HG02840 (cell line): Measurements from ENCODE around the gene SIDT1.

ENCODE experiments used
- ATAC-seq: cut with Tn5 transposase; IDR thresholded peaks from one replicate; pipeline ENCODE4 v1.9.1; 2021; ENCODE audit warnings: mild to moderate bottlenecking, moderate library complexity, moderate number of reproducible peaks; ENCODE audit not compliant: unreplicated experiment, low FRiP score

SIDT1 gene

DNA sequence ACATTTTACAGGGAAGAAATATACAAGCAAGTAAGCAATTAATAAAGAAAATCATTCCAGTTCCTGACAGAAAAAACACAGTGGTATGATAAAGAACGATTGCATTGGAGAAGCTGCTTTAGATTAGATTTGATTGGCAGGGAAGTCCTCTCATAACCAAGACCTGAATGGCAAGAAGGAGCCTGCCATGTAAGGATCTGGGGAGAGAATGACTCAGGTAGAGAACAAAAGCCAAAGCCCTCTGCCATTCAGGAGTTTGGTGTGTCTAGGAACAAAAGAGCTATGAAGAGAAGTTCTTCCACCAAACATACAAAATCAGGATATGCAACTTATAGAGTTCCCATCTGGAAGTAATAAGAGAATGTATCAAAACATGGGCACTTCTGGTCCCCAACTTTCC lies 57.6 kb downstream of the SIDT1 start:
- ATAC-seq = no peak

DNA sequence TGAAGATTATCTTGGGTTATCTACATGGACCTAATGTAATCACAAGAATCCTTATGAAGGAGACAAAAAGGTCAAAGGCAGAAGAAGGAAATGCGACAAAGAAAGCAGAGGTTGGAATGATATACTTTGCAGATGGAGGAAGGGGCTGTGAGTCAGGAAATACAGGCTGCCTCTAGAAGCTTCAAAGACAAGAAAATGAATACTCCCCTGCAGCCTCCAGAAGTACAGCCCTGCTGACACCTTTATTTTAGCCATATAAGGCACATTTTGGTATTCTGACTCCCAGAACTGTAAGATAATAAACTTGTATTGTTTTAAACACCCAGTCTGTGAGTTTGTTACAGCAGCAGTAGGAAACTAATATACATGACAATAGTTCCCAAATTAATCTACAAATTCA lies 58.6 kb downstream of the SIDT1 start:
- ATAC-seq = no peak

DNA sequence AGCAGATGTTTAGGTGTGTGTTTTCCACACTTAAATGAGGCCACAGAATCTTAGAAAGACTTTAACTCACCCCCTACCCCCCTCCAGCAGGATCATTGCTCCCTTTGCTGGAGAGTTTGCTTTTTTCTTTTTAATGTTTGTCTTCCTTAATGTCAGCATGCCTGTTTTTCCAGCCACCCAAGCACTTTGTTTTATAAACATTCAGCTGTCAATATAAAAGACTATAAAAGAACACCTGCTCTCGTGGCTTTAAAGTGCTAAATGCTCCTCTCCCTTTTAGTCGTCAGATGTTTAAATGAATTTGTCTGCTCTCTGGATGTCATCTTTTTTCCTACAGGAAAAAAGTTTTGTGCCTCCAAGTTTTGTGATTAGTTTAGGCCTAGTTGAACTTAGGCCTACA lies 61.7 kb downstream of the SIDT1 start:
- no peak for ATAC-seq

- ATAC-seq = no peak
These were observed 65.4 kb downstream of the SIDT1 start for GRCh38 chr3:113597596-113598354.

- ATAC-seq = no peak
These were observed 68.2 kb downstream of the SIDT1 start for GRCh38 chr3:113600418-113601182.

- ATAC-seq = no peak
These were observed 68.9 kb downstream of the SIDT1 start for GRCh38 chr3:113601240-113601639.

- ATAC-seq = no peak
These were observed 69.9 kb downstream of the SIDT1 start for GRCh38 chr3:113602256-113602655.

DNA sequence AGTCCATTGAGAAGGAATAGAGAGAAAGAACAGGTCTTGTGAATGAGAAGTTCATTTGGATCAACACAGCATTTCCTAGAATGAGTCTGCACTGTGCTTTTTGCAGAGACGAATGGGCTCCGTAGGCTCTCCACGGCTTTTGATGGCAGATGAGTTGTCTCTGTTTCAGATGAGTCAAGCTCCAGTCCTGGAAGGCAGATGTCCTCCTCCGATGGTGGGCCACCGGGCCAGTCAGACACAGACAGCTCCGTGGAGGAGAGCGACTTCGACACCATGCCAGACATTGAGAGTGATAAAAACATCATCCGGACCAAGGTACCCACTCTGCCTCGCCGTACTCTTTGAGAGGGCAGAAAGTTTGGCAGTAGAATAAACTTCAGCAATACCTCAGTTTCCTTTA lies 70.5 kb downstream of the SIDT1 start:
- ATAC-seq = no peak

DNA sequence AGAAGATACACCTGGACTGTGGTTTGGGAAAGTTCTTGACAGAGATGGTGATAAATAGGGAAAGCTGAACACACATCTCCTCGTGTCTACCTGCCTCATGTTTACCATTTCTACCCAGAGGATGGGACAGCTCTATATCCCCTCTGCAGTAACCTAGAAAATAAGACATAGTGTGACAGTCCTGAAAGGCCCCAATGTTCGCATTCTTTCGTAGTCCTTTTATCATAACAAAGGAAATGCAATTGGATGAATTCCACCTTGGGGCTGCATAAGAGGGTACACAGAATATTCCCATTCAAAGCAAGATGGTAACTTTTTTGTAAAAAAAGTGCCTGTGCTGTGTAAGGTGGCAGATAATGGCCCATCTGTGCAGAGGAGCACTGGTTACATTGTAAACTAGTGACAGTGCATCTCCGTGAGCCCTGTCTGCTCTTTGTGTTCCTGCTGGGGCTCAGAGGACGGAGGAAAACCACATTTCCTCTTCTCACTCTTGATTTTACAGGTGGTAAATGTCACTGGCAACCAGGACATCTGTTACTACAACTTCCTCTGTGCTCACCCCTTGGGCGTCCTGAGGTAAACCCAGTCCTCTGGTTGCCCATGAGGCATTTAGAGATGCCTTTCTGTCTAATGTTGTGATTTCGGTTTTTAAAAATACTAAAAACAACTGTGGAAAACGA lies 74.3 kb downstream of the SIDT1 start:
- peak; percentile 98 for ATAC-seq

DNA sequence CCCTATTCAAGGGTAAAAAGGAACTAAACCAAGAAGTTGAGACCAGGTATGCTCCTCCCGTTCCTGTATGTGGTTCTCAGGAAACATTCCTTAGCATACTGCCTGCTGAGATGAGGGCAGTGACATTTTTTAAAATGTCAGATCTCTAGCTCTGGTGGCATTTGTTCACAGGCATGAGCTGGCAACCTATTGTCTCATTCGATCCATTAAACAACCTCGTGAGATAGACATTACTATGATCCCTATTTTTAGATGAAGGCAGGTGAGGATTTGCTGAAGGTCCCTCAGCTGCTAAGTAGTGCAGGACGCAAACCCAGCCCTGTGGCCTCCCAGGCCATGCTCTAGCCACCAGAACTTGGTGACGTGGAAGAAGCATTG lies 74.9 kb downstream of the SIDT1 start:
- no peak for ATAC-seq

DNA sequence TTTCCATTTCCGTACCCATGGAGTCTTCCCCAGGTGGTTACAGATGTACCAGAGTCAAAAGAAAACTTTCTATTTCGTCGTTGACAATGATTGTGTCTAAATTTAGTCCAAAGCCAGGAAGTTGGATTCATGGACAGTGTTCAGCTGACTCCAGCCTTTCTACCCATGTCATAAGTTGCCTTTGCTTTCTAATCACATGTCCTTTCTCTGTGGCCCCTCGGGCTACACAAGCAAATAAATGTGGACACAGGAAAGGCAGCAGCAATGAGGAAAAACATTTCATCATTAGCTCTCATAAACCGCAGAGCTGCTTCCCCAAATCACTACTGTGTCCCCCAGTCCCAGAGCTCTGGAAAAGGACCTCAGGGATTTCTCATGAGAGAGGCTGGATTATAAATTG lies 82.0 kb downstream of the SIDT1 start:
- ATAC-seq = no peak

DNA sequence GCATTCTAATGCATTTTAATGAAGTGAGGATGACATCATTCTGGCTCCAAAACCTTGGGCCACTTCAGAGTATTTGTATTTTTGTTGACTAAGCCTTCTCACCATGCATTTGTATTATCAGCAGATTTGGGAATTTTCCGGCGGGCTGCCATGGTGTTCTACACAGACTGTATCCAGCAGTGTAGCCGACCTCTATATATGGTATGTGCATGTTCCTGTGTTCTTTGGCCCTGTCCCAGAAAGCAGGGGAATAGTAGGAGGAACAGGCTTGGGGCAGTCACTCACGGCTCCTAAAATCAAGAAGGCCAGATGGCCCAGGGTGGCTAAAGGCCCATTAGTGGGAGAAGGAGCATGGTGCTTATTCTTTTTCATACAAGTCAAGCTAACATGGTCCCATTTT lies 83.6 kb downstream of the SIDT1 start:
- ATAC-seq = no peak

GRCh38 chr3:113617726-113618125 lies 85.4 kb downstream of the SIDT1 start:
- ATAC-seq = no peak

DNA sequence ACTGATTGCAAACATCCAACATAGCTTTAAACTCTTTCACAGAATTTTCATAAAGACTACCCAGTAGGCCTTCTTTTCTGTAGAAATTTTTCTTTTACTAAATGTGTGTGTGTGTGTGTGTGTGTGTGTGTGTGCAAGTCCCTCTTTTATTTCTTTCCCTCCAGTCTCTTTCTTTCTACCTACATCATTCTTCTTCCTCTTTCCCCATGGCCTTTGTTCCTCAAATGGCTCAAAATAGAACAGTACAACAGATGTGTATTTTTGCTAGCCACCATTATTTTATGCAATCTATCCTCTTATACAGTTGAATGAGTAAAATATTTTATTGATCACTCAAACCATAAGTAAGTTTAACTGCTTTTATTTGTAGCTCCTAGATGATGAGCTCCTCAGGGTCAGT lies 87.7 kb downstream of the SIDT1 start:
- ATAC-seq = no peak

GRCh38 chr3:113623324-113623723 lies 91.0 kb downstream of the SIDT1 start:
- no peak for ATAC-seq

- no peak for ATAC-seq
These were observed 91.5 kb downstream of the SIDT1 start for GRCh38 chr3:113623811-113624210.

GRCh38 chr3:113625834-113626233 lies 93.5 kb downstream of the SIDT1 start:
- no peak for ATAC-seq

DNA sequence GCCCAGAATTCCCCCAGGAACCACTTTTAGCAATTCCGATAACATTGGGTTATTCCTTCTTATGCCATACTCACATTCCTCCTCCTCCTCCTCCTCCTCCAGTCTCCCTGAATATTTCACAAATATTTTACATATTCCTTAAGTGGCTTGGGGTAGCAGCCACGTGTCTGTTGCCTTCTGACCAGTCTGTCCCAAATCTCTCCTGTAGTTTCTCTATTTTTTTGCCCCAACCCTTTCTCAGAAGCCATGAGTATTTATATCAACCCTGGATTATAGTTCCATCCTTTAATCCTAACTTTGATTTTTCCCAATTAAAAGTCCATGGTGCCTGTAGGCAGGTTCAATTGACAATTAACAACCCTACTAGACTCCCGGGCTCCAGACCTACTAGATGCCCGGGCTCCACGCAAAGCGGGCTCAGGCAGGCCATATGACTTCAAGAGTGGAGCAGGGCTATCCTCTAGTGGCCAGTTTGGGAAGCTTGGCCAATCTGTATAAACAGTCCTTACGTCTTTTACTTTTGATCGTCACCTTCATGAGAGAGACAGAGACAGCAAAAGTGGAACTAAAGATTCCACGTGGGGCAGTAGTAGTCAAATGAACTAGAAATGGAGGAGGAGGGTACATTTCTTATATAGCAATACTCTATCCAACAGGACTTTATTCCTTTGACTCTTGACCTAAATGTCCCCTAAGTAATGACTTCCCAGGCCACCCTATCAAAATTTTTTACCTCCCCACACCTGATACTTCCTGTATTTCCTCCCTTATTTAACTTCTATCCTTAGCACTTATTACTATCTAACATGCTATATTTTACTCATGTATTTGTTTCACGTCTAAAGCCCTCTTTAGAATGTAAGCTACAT lies 94.4 kb downstream of the SIDT1 start:
- no peak for ATAC-seq

GRCh38 chr3:113628316-113628715 lies 96.0 kb downstream of the SIDT1 start:
- ATAC-seq = no peak

- no peak for ATAC-seq
These were observed 96.4 kb downstream of the SIDT1 start for GRCh38 chr3:113628788-113629187.
